OCI-LY1 (cell line): ENCODE results near the gene TOP1.

Experiments used
- H2AFZ ChIP-seq: fragments of 200-600 bp; sonication (generic), shearing (Covaris generic); 2 replicates; pipeline ENCODE4 v1.6.0; 2014; ENCODE audit warnings: antibody characterized with exemption, mild to moderate bottlenecking, low read length
- H3F3A ChIP-seq: fragments of 200-600 bp; sonication (generic), shearing (Covaris generic); 2 replicates; pipeline ENCODE4 v1.6.0; 2014; ENCODE audit warnings: mild to moderate bottlenecking, antibody characterized with exemption, low read length, moderate library complexity; ENCODE audit not compliant: insufficient read depth
- H3K27ac ChIP-seq: fragments of 200-600 bp; sonication (generic); 2 replicates; pipeline ENCODE4 v1.5.1; 2014; ENCODE audit warnings: low read length, mixed run types, mild to moderate bottlenecking, low read depth; ENCODE audit not compliant: poor library complexity, severe bottlenecking
- H3K27me3 ChIP-seq: fragments of 200-600 bp; sonication (generic); 2 replicates; pipeline ENCODE4 v1.6.0; 2014; ENCODE audit warnings: antibody characterized with exemption, mild to moderate bottlenecking, low read length, moderate library complexity; ENCODE audit not compliant: insufficient read depth
- H3K36me3 ChIP-seq: fragments of 200-600 bp; sonication (generic); 2 replicates; pipeline ENCODE4 v1.6.1; 2014; ENCODE audit warnings: mild to moderate bottlenecking, antibody characterized with exemption, low read length, moderate library complexity, mixed read lengths; ENCODE audit not compliant: insufficient read depth
- H3K4me1 ChIP-seq: fragments of 200-600 bp; sonication (generic); 2 replicates; pipeline ENCODE4 v1.5.1; 2014; ENCODE audit warnings: mild to moderate bottlenecking, low read length, moderate library complexity; ENCODE audit not compliant: insufficient read depth, severe bottlenecking
- H3K4me2 ChIP-seq: fragments of 200-600 bp; sonication (generic), shearing (Covaris generic); 2 replicates; pipeline ENCODE4 v1.6.1; 2014; ENCODE audit warnings: low read length
- H3K4me3 ChIP-seq: fragments of 200-600 bp; sonication (generic); 2 replicates; pipeline ENCODE4 v1.5.1; 2014; ENCODE audit warnings: low read length, low read depth, mild to moderate bottlenecking, mixed read lengths; ENCODE audit not compliant: poor library complexity, severe bottlenecking
- H3K79me2 ChIP-seq: fragments of 200-600 bp; shearing (Covaris generic); 2 replicates; pipeline ENCODE4 v1.6.1; 2016; ENCODE audit warnings: mixed run types, low read length, mixed read lengths; ENCODE audit not compliant: insufficient read depth
- H3K9ac ChIP-seq: fragments of 200-600 bp; sonication (generic), shearing (Covaris generic); 2 replicates; pipeline ENCODE4 v1.6.1; 2014; ENCODE audit warnings: mild to moderate bottlenecking, low read length, mixed read lengths
- H3K9me2 ChIP-seq: fragments of 200-600 bp; sonication (generic), shearing (Covaris generic); 2 replicates; pipeline ENCODE4 v1.6.1; 2014; ENCODE audit warnings: low read depth, mild to moderate bottlenecking, low read length, mixed read lengths
- H3K9me3 ChIP-seq: fragments of 200-600 bp; shearing (Covaris generic); 2 replicates; pipeline ENCODE4 v1.6.1; 2014; ENCODE audit warnings: low read length, mixed read lengths
- H4K20me1 ChIP-seq: fragments of 200-600 bp; sonication (generic), shearing (Covaris generic); 2 replicates; pipeline ENCODE4 v1.6.0; 2016; ENCODE audit warnings: mild to moderate bottlenecking, low read length; ENCODE audit not compliant: insufficient read depth
- EZH2 ChIP-seq: fragments of 200-600 bp; sonication (generic), shearing (Covaris generic); IDR thresholded peaks from 2 replicates; pipeline ENCODE4 v1.8.0; 2017; ENCODE audit warnings: borderline replicate concordance, mixed run types, mild to moderate bottlenecking, antibody characterized with exemption, low read length, moderate library complexity, mixed read lengths
- TF ChIP-seq, protein P1 (sequence below): fragments of 200-600 bp; sonication (generic), shearing (Covaris generic); IDR thresholded peaks from 2 replicates; pipeline ENCODE4 v1.5.1; 2017; ENCODE audit warnings: mild to moderate bottlenecking, antibody characterized with exemption, low read length, moderate library complexity, mixed read lengths

Gene TOP1

DNA sequence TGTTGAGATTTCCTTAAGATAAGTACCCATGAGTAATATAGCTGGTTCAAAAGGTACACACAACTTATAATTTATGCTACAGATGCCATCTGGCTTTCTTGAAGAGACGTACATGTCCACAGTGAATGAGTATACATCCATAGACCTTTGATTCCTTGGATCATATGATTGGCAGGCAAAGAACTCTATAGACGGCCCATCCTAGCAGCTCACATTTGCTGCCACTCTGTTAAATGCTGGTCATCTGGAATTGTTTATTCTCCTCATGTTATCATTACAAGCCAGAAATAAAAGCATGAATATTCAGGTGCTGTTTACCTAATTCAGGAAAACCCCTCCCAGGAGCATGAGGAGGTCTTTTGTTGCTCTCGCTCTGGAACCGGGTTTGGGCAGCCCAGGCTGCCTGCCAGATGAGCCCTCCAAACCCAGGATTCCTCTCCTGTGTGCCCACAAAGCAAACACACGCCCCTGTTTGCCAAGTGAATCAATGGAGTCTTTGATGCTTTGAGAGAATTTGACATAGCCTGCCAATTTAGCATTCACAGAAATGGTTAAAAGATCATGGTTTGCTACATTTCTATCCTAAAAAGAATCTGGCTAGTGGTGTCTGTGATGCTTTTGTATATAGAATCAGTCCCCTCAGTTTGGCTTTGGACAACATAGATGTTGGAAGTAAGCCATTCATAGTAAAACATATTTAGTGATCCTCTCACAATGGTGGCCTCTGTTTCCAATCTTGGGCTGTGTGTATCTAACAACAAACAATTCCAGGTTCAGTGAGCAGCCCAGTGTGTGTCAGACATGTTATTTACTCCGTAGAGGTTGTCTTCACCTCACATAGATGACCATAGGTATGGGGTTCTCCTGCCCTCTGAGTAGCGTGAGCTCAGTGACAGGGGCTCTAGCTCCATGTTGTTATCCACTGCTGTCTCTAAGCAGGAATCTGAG, 91.3 kb downstream of the TOP1 start:
- H3K9ac ChIP-seq: no peak overlapping the region
- no peaks in the 10 kb centered on the region for H3K27me3 ChIP-seq
- H3K9me2 ChIP-seq: no peaks in the 10 kb centered on the region
- H3K79me2 ChIP-seq: no peaks in the 10 kb centered on the region
- TF ChIP-seq, protein P1, sequence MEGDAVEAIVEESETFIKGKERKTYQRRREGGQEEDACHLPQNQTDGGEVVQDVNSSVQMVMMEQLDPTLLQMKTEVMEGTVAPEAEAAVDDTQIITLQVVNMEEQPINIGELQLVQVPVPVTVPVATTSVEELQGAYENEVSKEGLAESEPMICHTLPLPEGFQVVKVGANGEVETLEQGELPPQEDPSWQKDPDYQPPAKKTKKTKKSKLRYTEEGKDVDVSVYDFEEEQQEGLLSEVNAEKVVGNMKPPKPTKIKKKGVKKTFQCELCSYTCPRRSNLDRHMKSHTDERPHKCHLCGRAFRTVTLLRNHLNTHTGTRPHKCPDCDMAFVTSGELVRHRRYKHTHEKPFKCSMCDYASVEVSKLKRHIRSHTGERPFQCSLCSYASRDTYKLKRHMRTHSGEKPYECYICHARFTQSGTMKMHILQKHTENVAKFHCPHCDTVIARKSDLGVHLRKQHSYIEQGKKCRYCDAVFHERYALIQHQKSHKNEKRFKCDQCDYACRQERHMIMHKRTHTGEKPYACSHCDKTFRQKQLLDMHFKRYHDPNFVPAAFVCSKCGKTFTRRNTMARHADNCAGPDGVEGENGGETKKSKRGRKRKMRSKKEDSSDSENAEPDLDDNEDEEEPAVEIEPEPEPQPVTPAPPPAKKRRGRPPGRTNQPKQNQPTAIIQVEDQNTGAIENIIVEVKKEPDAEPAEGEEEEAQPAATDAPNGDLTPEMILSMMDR: no peak
- TF ChIP-seq EZH2: no peak
- H3K4me2 ChIP-seq: no peak overlapping the region
- no peaks in the 10 kb centered on the region for H4K20me1 ChIP-seq
- H2AFZ ChIP-seq: no peak overlapping the region
- no peaks in the 10 kb centered on the region for H3K4me1 ChIP-seq
- H3K4me3 ChIP-seq: no peak overlapping the region
- H3K36me3 ChIP-seq: peaks cover 96% of the 10 kb centered on the region
- H3K9me3 ChIP-seq: no peaks in the 10 kb centered on the region
- no peaks in the 10 kb centered on the region for H3F3A ChIP-seq
- no peak overlapping the region for H3K27ac ChIP-seq

GRCh38 chr20:41121399-41121798, 92.8 kb downstream of the TOP1 start:
- Histone ChIP-seq H3K36me3 (peaks cover 96% of the 10 kb centered on the region), H3K9me3 (no peaks in the 10 kb centered on the region), H3K4me3 (no peak overlapping the region), H2AFZ (no peak overlapping the region), H3K27me3 (no peaks in the 10 kb centered on the region), H3K27ac (no peak overlapping the region), H3K4me1 (no peaks in the 10 kb centered on the region), H3K9ac (no peak overlapping the region), H3K9me2 (no peaks in the 10 kb centered on the region), H4K20me1 (no peaks in the 10 kb centered on the region), H3F3A (no peaks in the 10 kb centered on the region), H3K79me2 (no peaks in the 10 kb centered on the region), H3K4me2 (no peak overlapping the region)
- TF ChIP-seq EZH2: no peak
- TF ChIP-seq, protein P1: no peak

- Histone ChIP-seq H3K9ac (no peak overlapping the region), H3K79me2 (no peaks in the 10 kb centered on the region), H3K36me3 (peaks cover 88% of the 10 kb centered on the region), H4K20me1 (no peaks in the 10 kb centered on the region), H3K4me3 (no peak overlapping the region), H3K9me2 (no peaks in the 10 kb centered on the region), H3K9me3 (no peaks in the 10 kb centered on the region), H3K4me1 (no peaks in the 10 kb centered on the region), H3K27me3 (no peaks in the 10 kb centered on the region), H3K27ac (no peak overlapping the region), H3F3A (no peaks in the 10 kb centered on the region), H2AFZ (no peak overlapping the region), H3K4me2 (no peak overlapping the region)
- TF ChIP-seq, protein P1: no peak
- no peak for TF ChIP-seq EZH2
These were observed 95.0 kb downstream of the TOP1 start for GRCh38 chr20:41123631-41124030.
